ENCODE data around the gene HERC5.

- TF ChIP-seq CTCF (IDR thresholded peaks at IDR 0.05; ENCODE audit: insufficient read depth, low read depth, low read length) (no peak), EZH2 (IDR thresholded peaks at IDR 0.05; ENCODE audit: insufficient read depth, low read length) (no peak)
Observed at GRCh38 chr4:88409206-88409605, 47.7 kb upstream of the HERC5 start.
